T-cell (primary cell): ENCODE results near the gene ANO2. TPM values are rescaled to one million over a fixed set of nuclear protein-coding genes. Genes with fewer than 3 reads are reported as not detected.

ENCODE experiments used
- ATAC-seq, 4 experiments: fragments of 200-7000 bp in 3 of 4; fragments of 150-1000 bp in 1 of 4; cut with Tn5 transposase; replicated peaks in 1 of 4; 1 replicate in 3 of 4; 2 replicates in 1 of 4; pipeline ENCODE4 v1.10.0; 2021; ENCODE audit warnings: moderate library complexity in 3 of 4, mild to moderate bottlenecking in 2 of 4, moderate number of reproducible peaks in 1 of 4
- CTCF ChIA-PET, 2 donors: fragments of 300-600 bp; sonication (Branson Sonifier 250); formaldehyde crosslinking; loops; one replicate each; lab custom pipeline; 2022; ENCODE audit warnings: antibody characterized with exemption in 2 of 2; lab: Charles Lee
- POLR2A ChIA-PET, 2 donors: fragments of 300-600 bp; sonication (Branson Sonifier 250); formaldehyde crosslinking; loops; one replicate each; lab custom pipeline; 2022; ENCODE audit warnings: antibody characterized with exemption in 2 of 2; lab: Charles Lee
- DNase-seq, 35 experiments: peaks; one replicate each; pipeline versions ENCODE4 v3.0.0 to v3.0.0-alpha.2; 2013 to 2023
- H3K27ac ChIP-seq: one replicate; pipeline ENCODE4 v1.5.1; 2013; ENCODE audit warnings: low read length
- H3K27me3 ChIP-seq, 2 experiments: replicated peaks in 1 of 2; 1 replicate in 1 of 2; 2 replicates in 1 of 2; pipeline versions ENCODE4 v1.6.1 to v1.7.0; 2013; ENCODE audit warnings: low read length in 1 of 2, mixed read lengths in 1 of 2; ENCODE audit not compliant: control insufficient read depth in 2 of 2, insufficient read depth in 2 of 2; ENCODE audit errors: extremely low read depth in 1 of 2
- H3K36me3 ChIP-seq, 2 donors: 1 replicate in 1 of 2; 2 replicates in 1 of 2; pipeline versions ENCODE4 v1.6.1 to v1.7.0; 2013; ENCODE audit warnings: low read length in 1 of 2; ENCODE audit not compliant: control insufficient read depth in 2 of 2, insufficient read depth in 1 of 2; ENCODE audit errors: extremely low read depth in 1 of 2
- H3K4me1 ChIP-seq, 2 experiments: 1 replicate in 1 of 2; 2 replicates in 1 of 2; pipeline versions ENCODE4 v1.6.1 to v1.7.0; 2013; ENCODE audit warnings: low read length in 2 of 2, mixed read lengths in 1 of 2; ENCODE audit not compliant: insufficient read depth in 2 of 2, control insufficient read depth in 1 of 2; ENCODE audit errors: extremely low read depth in 1 of 2
- H3K4me3 ChIP-seq, 2 donors: 1 replicate in 1 of 2; 2 replicates in 1 of 2; pipeline versions ENCODE4 v1.5.1 to v1.7.0; 2013; ENCODE audit warnings: mild to moderate bottlenecking in 2 of 2, low read length in 1 of 2, moderate library complexity in 1 of 2; ENCODE audit not compliant: control insufficient read depth in 1 of 2; ENCODE audit errors: extremely low read depth in 1 of 2
- H3K9me3 ChIP-seq: 2 replicates; pipeline ENCODE4 v1.7.0; 2013
- H3K27ac Mint-ChIP-seq, 2 donors: one replicate each; pipeline ENCODE4 v1.8.0; 2020 to 2021; ENCODE audit warnings: mild to moderate bottlenecking in 2 of 2, mixed read lengths in 2 of 2
- H3K27me3 Mint-ChIP-seq, 2 donors: one replicate each; pipeline ENCODE4 v1.8.0; 2021 to 2022; ENCODE audit warnings: mixed read lengths in 2 of 2
- H3K36me3 Mint-ChIP-seq: one replicate; pipeline ENCODE4 v1.8.0; 2021; ENCODE audit warnings: mixed read lengths
- H3K4me1 Mint-ChIP-seq, 3 donors: one replicate each; pipeline ENCODE4 v1.8.0; 2020 to 2022; ENCODE audit warnings: mixed read lengths in 3 of 3, mild to moderate bottlenecking in 1 of 3
- H3K4me3 Mint-ChIP-seq, 3 donors: one replicate each; pipeline ENCODE4 v1.8.0; 2020 to 2022; ENCODE audit warnings: mild to moderate bottlenecking in 3 of 3, mixed read lengths in 3 of 3, moderate library complexity in 3 of 3
- H3K9me3 Mint-ChIP-seq, 3 donors: one replicate each; pipeline ENCODE4 v1.8.0; 2020 to 2022; ENCODE audit warnings: mixed read lengths in 3 of 3
- WGBS: methylation state at CpG from one replicate; pipeline ENCODE4 v1.1.5; 2013; ENCODE audit warnings: missing lambda C conversion rate; ENCODE audit not compliant: insufficient coverage; 5-methylcytosine and 5-hydroxymethylcytosine counted together
- total RNA-seq, 35 experiments: library from RNA in 6 of 35; stranded (reverse) in 6 of 35; fragments of 120-200 nt in 1 of 35; gene quantifications; one replicate each; pipeline versions ENCODE4 v1.2.1 to v1.2.4 and lab custom pipeline; 2013 to 2026

Gene ANO2
- total RNA-seq, 5 donors from 2014 or later (not counting 1 experiment from before 2014, with no cell fraction given), result not detected

- no peaks in the 10 kb centered on the region for H3K4me1 Mint-ChIP-seq
- ChIA-PET CTCF (no interaction called here), POLR2A (no interaction called here)
- no peak for DNase-seq
- H3K4me1 ChIP-seq, result no peaks in the 10 kb centered on the region
- no peak overlapping the region for H3K4me3 ChIP-seq
- no peaks in the 10 kb centered on the region for H3K9me3 ChIP-seq
- no peaks in the 10 kb centered on the region for H3K36me3 Mint-ChIP-seq
- H3K27ac ChIP-seq, result no peak overlapping the region
- peaks cover 19 to 34% of the 10 kb centered on the region in 2 donors for H3K27me3 Mint-ChIP-seq
- H3K27ac Mint-ChIP-seq, result no peak overlapping the region
- no peak for ATAC-seq
- H3K4me3 Mint-ChIP-seq, result no peak overlapping the region
- H3K27me3 ChIP-seq, result peaks cover 0 to 17% of the 10 kb centered on the region in 2 experiments
- WGBS, result 86% methylated on average over 6 of the region's 9 CpGs
- H3K36me3 ChIP-seq, result no peaks in the 10 kb centered on the region
- no peaks in the 10 kb centered on the region for H3K9me3 Mint-ChIP-seq
These were observed 135.5 kb downstream of the ANO2 start for GRCh38 chr12:5809586-5809985.

- Histone ChIP-seq H3K27ac (no peak overlapping the region), H3K9me3 (no peaks in the 10 kb centered on the region), H3K4me3 (no peak overlapping the region), H3K4me1 (no peaks in the 10 kb centered on the region), H3K36me3 (no peaks in the 10 kb centered on the region), H3K27me3 (peaks cover 0 to 16% of the 10 kb centered on the region in 2 experiments)
- POLR2A ChIA-PET, result no interaction called here
- DNase-seq (no peak), ATAC-seq (no peak)
- no peaks in the 10 kb centered on the region for H3K4me1 Mint-ChIP-seq
- no peaks in the 10 kb centered on the region for H3K36me3 Mint-ChIP-seq
- no peaks in the 10 kb centered on the region for H3K9me3 Mint-ChIP-seq
- no peak overlapping the region for H3K4me3 Mint-ChIP-seq
- H3K27me3 Mint-ChIP-seq, result peaks cover 15 to 28% of the 10 kb centered on the region in 2 donors
- CTCF ChIA-PET, result no interaction called here
- 71% methylated on average over 1 of the region's 4 CpGs for WGBS
- no peak overlapping the region for H3K27ac Mint-ChIP-seq
These were observed 136.1 kb downstream of the ANO2 start for GRCh38 chr12:5808981-5809380.

- ATAC-seq, result no peak
- no peak for DNase-seq
- Histone ChIP-seq H3K4me3 (no peak overlapping the region), H3K36me3 (no peaks in the 10 kb centered on the region), H3K9me3 (no peaks in the 10 kb centered on the region), H3K4me1 (no peaks in the 10 kb centered on the region), H3K27ac (no peak overlapping the region), H3K27me3 (peaks cover 0 to 20% of the 10 kb centered on the region in 2 experiments)
- no peak overlapping the region for H3K4me3 Mint-ChIP-seq
- H3K27me3 Mint-ChIP-seq, result peaks cover 15 to 28% of the 10 kb centered on the region in 2 donors
- WGBS, result 85% methylated on average over 3 of the region's 8 CpGs
- H3K27ac Mint-ChIP-seq, result no peak overlapping the region
- ChIA-PET CTCF (interaction anchor here in 1 of 2 donors (0.6 kb wide), 1 partner anchor 383 kb away, joined by 3 read pairs; no protein-coding TSS in a partner anchor), POLR2A (no interaction called here)
- H3K9me3 Mint-ChIP-seq, result no peaks in the 10 kb centered on the region
- H3K36me3 Mint-ChIP-seq, result no peaks in the 10 kb centered on the region
- H3K4me1 Mint-ChIP-seq, result no peaks in the 10 kb centered on the region
These were observed 137.4 kb downstream of the ANO2 start for GRCh38 chr12:5807514-5808219.

- Mint-ChIP-seq H3K36me3 (no peaks in the 10 kb centered on the region), H3K4me3 (no peak overlapping the region), H3K9me3 (no peaks in the 10 kb centered on the region), H3K27me3 (peaks cover 16 to 31% of the 10 kb centered on the region in 2 donors), H3K4me1 (no peaks in the 10 kb centered on the region), H3K27ac (no peak overlapping the region)
- Histone ChIP-seq H3K27me3 (peaks cover 0 to 20% of the 10 kb centered on the region in 2 experiments), H3K27ac (no peak overlapping the region), H3K4me3 (no peak overlapping the region), H3K36me3 (no peaks in the 10 kb centered on the region), H3K9me3 (no peaks in the 10 kb centered on the region), H3K4me1 (no peaks in the 10 kb centered on the region)
- DNase-seq (no peak), ATAC-seq (no peak)
- CTCF ChIA-PET, result interaction anchor here in 1 of 2 donors (0.6 kb wide), 1 partner anchor 383 kb away, joined by 3 read pairs; no protein-coding TSS in a partner anchor
- 100% methylated on average over 1 of the region's 6 CpGs for WGBS
- POLR2A ChIA-PET, result no interaction called here
These were observed 138.0 kb downstream of the ANO2 start for GRCh38 chr12:5807090-5807414.

GRCh38 chr12:5806371-5807089 lies 138.5 kb downstream of the ANO2 start:
- ChIA-PET POLR2A (no interaction called here), CTCF (interaction anchor here in 1 of 2 donors (0.6 kb wide), 1 partner anchor 384 kb away, joined by 3 read pairs; no protein-coding TSS in a partner anchor)
- H3K4me1 ChIP-seq, result no peaks in the 10 kb centered on the region
- H3K4me3 ChIP-seq, result no peak overlapping the region
- H3K27ac Mint-ChIP-seq, result no peak overlapping the region
- peaks cover 0 to 20% of the 10 kb centered on the region in 2 experiments for H3K27me3 ChIP-seq
- 77% methylated on average over 5 of the region's 10 CpGs for WGBS
- H3K36me3 Mint-ChIP-seq, result no peaks in the 10 kb centered on the region
- H3K9me3 Mint-ChIP-seq, result no peaks in the 10 kb centered on the region
- H3K36me3 ChIP-seq, result no peaks in the 10 kb centered on the region
- H3K27me3 Mint-ChIP-seq, result peaks cover 16 to 33% of the 10 kb centered on the region in 2 donors
- no peak overlapping the region for H3K4me3 Mint-ChIP-seq
- H3K27ac ChIP-seq, result no peak overlapping the region
- H3K9me3 ChIP-seq, result no peaks in the 10 kb centered on the region
- H3K4me1 Mint-ChIP-seq, result no peaks in the 10 kb centered on the region
- DNase-seq, result no peak
- ATAC-seq, result no peak

GRCh38 chr12:5803532-5803931 lies 141.5 kb downstream of the ANO2 start:
- no peaks in the 10 kb centered on the region for H3K9me3 ChIP-seq
- ATAC-seq, result no peak
- Mint-ChIP-seq H3K9me3 (no peaks in the 10 kb centered on the region), H3K27me3 (peaks cover 13 to 28% of the 10 kb centered on the region in 2 donors), H3K4me3 (no peak overlapping the region), H3K36me3 (no peaks in the 10 kb centered on the region), H3K4me1 (no peaks in the 10 kb centered on the region), H3K27ac (no peak overlapping the region)
- POLR2A ChIA-PET, result no interaction called here
- no peak for DNase-seq
- H3K27ac ChIP-seq, result no peak overlapping the region
- CTCF ChIA-PET, result no interaction called here
- no peaks in the 10 kb centered on the region for H3K36me3 ChIP-seq
- WGBS, result 81% methylated on average over 7 of the region's 7 CpGs
- H3K27me3 ChIP-seq, result peaks cover 0 to 16% of the 10 kb centered on the region in 2 experiments
- H3K4me1 ChIP-seq, result no peaks in the 10 kb centered on the region
- no peak overlapping the region for H3K4me3 ChIP-seq
